Stimulated activated CD4-positive, alpha-beta T cell treated with anti-CD3 and anti-CD28 coated beads, Interleukin-4, amount 100 ng/mL, for 4 hours (primary cell): Measurements from ENCODE around the gene GSTA2.
"Not testable (repeated sequence)": the region's sequence is repeated elsewhere in the genome, so short reads cannot be mapped to it uniquely, and the experiment has no call there.

Experiments
- DNase-seq, 2 experiments: peaks; one replicate each; pipeline ENCODE4 v3.0.0-alpha.2; 2020

The GSTA2 gene

GRCh38 chr6:52724406-52725121 is 38.7 kb downstream of the GSTA2 start:
- DNase-seq: peak; percentile 34 to 42

DNA sequence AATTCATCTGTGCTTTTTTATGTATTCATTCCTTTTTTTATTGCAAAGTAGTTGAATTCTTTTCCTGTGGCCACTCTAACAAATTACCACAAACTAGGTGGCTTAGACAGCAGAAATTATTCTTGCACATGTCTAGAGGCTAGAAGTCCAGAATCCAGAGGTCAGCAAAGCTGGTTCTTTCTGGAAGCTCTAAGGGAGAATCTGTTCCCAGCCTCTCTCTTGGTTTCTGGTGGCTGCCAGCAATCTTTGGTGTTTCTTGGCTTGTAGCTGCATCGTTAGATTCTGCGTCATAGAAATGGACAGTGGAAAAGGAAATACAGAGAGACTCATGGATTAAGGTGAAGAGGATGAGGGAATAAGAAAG is 39.3 kb downstream of the GSTA2 start:
- no peak for DNase-seq

DNA sequence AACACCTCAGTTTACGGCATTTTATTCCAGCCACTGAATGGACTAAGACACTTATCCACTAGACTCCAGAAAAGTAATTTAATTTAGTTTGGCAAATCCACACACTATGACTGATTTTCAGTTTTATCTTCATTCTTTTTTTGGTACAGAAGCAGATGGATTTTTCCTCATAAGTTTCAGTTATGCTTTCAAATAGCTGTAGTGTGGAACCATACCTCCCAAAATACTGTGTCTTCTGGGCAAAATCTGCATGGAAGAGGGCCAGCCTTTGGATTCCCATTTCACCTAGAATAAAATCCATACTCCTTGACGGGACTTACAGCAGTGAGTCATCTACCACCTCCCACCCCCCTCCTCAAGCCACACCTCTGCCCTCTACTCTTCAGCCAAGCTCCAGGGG is 43.0 kb downstream of the GSTA2 start:
- no peak for DNase-seq

GRCh38 chr6:52718550-52718949 is 44.7 kb downstream of the GSTA2 start:
- no peak for DNase-seq

GRCh38 chr6:52714761-52715160 is 48.5 kb downstream of the GSTA2 start:
- not testable (repeated sequence) for DNase-seq

- no peak for DNase-seq
These were observed 51.1 kb downstream of the GSTA2 start for GRCh38 chr6:52712136-52712535.

DNA sequence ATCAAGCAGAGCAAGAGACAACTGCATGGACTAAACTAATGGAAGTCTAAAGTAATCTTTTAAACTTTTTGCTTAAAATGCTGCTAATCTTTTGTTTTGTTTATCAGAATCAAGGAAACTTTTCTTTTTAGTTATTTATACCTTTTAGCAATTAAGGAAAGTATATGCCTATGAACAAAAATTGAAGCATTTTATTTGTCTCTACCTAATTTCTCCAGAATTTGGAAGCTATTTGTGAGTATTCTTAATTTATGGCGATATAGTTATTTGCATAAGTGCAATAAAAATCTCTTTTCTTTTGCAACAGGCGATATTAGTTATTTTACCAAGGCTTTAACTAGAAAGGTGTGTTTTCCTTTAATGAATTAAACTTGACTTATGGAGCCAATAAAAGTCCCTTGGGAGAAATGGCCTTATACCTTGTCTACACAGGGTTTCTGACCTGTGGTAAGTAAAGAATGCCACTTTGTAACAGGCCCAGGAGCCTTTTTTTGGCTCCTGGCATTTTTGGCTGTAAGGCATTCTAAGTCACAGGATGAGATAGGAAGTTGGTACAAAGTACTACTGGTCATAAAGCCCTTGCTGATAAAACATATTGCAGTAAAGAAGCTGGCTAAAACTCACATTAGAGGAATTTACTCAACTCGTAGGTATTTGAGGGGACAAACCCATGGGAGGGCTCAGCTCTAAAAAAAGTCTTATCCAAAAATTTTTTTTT is 55.2 kb downstream of the GSTA2 start:
- no peak for DNase-seq

DNA sequence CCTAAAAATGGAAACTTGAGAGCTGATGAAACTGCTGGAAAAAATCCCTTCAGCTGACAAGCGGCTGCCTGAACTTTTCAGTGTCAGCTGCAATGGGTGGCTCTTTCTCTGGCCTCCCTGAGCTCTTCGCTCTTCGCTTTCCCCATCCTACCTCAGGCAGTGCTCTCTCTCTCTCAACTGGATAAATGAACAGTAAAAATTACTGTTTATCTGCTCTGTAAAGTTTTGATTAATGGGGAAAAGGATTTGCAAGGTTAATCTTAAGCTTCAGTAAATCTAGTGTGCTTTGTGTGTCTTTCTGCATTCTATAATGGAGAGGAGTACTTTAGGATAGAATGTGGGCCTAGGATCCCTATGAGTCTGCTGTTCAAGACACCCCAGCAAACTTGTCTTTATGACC is 57.3 kb downstream of the GSTA2 start:
- no peak for DNase-seq

DNA sequence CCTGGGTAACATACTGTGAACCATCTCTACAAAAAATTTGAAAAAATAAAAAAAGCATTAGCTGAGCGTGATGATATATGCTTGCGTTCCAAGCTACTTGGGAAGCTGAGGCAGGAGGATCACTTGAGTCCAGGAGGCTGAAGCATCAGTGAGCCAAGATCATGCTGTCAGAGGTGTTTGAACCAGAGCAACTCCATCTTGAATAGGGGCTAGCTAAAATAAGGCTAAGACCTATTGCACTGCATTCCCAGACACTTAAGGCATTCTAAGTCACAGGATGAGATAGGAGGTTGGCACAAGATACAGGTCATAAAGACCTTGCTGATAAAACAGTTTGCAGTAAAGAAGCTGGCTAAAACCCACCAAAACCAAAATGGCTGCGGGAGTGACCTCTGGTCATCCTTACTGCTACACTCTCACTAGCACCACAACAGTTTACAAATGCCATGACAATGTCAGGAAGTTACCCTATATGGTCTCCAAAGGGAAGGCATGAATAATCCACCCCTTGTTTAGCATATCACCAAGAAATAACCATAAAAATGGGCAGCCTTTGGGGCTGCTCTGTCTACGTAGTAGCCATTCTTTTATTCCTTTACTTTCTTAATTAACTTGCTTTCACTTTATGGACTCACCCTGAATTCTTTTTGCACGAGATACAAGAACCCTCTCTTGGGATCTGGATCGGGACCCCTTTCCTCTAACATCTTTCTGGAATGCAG is 58.3 kb downstream of the GSTA2 start:
- not testable (repeated sequence) for DNase-seq

DNA sequence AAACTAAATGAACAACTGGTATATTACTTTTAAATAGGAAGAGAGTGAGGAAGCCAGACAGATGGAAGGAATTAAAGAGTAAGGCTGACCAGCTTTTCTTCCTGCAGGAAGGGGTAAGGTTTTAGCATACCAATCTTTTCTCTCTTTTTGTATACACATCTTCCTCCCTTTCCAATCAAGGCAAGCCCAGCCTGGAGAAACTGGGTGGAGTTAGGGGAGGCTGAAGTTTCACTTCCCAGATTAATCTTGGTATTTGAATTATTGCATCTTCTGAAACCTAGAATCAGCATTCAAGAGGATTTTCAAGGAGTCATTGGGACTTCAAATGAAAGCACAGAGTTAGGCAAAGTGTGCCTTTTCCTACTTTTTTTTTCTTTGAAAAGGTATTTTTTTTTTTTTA is 59.2 kb downstream of the GSTA2 start:
- no peak for DNase-seq
